HG03558 (cell line): ENCODE data around the gene SERHL2.
"Not testable (repeated sequence)": the region's sequence is repeated elsewhere in the genome, so short reads cannot be mapped to it uniquely, and the experiment has no call there.

ENCODE experiments used
- ATAC-seq: cut with Tn5 transposase; IDR thresholded peaks from one replicate; pipeline ENCODE4 v1.9.1; 2021; ENCODE audit warnings: moderate number of reproducible peaks; ENCODE audit not compliant: unreplicated experiment; ENCODE audit errors: extremely low read depth

SERHL2 gene

DNA sequence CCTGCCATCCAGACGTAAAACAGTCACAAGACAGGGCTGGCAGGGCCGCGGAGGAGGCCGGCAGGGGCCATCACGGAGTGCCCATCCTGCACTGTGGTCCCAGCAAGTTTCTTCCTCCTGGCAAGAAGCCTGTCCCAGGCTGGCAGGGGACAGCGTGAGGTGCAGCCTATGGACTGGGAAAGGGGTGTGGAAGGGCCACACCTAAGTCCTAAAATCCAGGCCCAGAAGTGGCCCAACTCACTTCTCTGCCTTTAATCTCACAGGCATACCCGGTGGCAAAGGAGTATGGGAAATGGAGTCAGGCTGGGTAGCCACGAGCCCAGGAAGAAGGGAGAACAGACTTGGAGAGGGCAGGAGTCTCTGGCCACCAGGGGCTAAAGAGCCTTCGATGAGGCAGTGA lies 16.8 kb downstream of the SERHL2 start:
- ATAC-seq, result not testable (repeated sequence)

DNA sequence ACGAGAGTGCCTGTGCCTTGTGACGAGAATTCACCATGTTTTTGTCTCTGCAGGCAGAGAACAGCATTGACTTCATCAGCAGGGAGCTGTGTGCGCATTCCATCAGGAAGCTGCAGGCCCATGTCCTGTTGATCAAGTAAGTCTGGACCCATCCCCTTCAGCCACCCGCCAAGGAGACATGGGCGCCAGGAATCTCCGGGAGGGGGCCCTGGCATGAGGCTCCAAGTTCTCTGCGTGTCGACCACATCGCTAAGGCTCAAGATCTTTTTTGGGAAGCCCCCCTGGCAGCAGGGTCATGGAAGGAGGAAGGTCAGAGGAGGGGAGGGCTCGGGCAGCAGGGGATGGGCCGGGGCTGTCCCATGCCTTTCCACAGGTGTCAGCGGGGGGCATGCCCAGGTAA lies 17.3 kb downstream of the SERHL2 start:
- ATAC-seq, result not testable (repeated sequence)

DNA sequence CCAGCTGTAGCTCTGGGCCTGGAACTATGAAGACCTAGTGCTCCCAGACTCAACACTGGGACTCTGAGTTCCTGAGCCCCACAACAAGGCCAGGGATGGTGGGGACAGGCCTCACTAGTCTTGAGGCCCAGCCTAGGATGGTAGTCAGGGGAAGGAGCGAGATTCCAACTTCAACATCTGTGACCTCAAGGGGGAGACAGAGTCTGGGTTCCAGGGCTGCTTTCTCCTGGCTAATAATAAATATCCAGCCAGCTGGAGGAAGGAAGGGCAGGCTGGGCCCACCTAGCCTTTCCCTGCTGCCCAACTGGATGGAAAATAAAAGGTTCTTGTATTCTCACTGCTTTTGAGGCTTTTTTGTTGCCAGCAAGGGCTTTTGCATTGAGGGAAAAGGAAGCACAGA lies 20.3 kb downstream of the SERHL2 start:
- not testable (repeated sequence) for ATAC-seq

DNA sequence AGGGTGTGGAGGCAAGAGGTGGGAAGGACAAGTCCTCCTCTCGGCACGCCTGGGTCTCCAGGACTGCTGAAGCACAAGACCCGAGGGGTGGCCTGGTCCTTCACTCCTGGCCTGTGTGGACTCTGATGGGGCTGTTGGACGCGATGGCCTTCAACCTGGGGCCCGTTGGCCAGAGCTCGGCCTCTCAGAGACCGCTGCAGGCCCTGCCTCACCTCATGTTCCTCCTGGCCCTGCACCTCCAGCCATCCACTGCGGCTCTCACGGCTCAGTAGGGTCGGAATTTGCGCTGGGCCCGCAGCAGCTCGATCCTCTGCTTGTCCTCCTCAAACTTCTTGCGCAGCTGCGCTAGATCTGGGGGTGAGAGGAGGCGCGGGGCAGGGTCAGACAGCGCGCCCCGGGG lies 20.7 kb downstream of the SERHL2 start:
- not testable (repeated sequence) for ATAC-seq

DNA sequence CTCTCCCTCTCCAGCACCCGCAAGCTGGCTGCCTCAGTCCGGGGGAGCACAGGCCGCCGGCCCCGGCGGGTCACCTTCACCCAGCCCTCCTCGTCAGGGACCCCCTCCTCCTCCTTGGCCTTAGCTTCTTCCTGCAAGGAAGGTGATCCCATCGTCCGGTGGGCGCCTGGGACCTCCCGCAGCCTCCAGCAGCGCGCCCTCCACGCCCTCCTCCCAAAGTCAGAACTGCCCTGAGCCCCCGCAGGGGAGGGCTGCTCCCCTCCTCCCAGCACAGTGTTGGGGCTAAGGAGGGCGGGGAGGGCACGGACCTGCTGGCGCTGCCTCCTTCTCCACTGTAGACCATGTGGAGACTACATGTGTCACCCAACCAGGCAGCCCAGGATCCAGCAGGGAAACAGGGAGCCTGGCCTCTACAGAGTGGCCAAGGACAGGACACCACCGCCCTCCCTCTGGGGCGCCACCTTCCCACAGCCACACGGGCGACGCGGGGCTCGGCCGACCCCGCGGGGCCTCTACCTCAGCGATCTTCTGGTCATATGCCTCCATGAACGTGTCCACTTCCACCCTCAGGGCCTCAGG lies 22.3 kb downstream of the SERHL2 start:
- not testable (repeated sequence) for ATAC-seq

DNA sequence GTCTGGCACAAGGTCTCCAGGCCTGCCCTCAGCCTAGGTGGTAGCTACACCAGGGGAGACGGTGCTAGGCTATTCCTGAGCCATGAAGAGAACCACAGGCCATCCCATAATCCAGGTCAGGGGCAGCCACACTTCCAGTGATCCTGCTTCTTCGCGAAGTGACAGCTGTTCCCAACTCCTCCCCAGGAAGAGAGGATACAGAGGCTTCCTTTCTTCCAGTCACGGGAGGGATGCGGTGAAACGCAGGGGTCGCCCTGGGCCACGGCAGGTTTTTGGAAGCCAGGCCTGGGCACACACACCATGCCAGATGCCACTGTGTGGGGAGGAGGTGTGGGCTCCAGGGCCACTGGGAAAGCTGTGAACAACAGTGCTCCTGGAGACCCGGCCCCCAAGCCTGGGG lies 23.4 kb downstream of the SERHL2 start:
- not testable (repeated sequence) for ATAC-seq

DNA sequence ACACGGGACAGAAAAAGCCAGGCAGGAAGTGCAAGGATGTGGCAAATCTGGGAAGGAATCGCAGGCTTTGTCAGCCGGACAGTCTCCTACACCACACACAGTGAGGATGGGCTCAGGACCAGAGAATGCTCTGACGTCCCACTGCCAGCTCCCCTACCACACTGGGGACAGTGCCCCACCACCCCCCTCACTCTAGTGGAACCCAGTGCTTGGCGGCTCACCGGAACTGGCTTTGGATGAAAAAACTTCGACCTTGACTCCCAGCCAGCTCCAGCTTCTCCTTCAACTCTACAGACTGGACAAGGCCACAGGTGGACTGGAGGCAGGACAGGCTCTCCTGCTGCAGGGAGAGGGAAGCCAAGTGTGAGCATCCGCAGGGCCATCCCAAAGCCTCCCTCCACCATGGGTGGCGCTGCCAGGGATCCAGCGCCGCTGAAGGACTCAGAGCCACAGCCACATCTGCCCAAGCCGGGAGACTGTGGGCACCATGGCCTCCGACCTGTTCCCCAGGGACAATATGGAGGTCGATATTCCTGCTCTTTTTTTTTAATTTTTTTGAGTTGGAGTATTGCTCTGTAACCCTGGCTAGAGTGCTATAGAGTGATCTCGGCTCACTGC lies 24.0 kb downstream of the SERHL2 start:
- ATAC-seq, result no peak

DNA sequence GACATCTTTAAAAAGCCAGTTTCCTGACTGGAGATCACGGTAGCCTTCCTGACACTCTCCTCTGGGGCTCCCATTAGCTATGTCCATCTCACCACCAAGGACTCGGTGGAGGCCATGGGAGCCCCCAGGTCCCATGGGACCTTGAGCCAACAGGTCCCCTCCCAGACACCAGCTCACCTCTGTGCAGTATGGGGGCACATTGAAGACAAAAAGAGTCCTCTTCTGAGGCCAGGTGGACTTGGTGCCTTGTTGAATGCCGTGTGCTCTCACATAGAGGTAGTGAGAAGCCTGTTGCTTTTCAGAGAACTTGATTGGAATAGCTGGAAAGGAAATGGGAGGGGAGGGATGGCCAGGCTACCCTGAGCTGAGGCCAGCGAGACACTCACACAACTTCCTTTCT lies 26.3 kb downstream of the SERHL2 start:
- not testable (repeated sequence) for ATAC-seq

DNA sequence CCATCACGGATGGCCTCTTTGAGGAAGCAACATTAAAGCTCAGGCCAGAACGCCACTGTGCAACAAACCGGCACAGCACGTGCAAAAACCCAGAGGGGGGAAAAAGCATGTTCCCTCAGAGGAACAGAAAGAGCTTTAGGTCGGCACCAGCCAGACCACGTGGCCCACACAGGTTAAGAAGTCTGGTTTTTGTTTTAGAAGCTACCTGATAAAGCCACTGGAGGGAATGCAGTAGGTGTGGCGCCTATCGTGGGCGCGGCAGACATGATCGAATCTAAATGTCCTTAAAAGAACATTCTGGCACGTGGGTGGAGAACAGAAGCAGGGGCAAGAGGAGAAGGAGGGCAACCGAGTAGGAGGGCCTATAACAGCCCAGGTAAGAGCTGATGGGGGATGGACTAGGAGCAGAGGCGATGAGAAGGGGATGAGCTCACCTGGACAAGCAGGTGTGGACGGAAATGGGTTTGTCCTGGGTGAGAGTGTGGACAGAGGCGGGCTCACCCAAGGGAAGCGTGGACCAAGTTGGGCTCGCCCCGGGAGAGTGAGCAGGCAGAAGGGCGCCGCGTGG lies 27.5 kb downstream of the SERHL2 start:
- ATAC-seq, result not testable (repeated sequence)

DNA sequence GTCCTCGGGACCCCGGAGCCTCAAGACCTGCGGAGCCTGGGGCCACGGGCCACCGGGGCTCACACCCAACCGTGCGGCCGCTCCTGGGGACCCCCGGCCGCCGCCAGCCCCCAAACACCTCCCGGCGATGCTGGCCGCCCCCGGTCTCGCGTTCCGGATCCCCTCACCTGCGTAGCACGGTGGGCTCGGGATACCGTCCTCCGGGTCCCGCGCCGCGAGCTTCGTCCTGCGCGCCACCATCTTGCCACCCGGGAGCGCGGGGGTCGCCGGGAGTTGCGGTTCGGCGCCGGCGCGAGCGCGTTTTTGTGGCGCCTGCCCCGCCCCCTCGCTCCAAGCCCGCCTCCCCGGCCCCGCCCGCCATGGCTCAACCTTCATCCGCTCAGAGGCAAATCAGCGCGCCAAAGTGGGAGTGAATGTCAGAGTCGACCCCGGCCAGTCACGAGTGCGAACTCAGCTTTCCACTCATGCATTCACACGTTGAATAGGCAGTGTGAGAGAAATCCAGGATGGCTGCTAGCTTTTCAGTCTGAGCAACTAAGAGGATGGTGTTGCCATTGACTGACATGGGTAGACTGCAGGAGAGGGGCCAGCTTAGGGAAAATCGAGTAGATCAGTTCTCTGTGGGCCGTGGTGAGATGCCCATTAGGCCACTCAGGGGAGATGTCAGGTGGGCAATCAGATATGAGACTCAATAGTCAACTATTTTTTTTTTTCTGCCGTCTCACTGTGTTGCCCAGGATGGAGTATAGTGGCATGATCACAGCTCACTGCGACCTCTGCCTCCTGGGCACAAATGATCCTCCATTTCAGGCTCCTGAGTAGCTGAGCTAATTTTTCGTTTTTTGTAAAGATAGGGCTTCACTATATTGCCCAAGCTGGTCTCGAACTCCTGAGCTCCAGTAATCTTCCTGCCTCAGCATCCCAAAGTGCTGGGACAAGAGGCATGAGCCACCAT lies 28.3 kb downstream of the SERHL2 start:
- ATAC-seq, result no peak

DNA sequence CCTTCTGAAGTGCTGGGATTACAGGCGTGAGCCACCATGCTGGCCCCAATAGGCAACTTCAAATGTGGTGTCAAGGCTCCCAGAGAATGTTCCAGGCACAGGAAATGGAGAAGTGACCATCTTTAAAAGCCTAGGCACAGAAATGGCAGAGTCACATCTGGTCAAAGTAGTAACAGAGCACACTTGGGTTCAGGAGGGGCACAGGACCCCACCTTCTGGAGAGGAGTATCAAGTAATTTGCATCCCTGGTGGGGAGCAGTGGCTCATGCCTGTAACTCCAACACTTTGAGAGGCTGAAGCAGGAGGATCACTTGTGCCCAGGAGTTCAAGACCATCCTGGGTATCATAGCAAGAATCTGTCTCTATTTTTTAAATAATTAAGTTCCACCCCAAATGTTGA lies 29.2 kb downstream of the SERHL2 start:
- ATAC-seq, result no peak

DNA sequence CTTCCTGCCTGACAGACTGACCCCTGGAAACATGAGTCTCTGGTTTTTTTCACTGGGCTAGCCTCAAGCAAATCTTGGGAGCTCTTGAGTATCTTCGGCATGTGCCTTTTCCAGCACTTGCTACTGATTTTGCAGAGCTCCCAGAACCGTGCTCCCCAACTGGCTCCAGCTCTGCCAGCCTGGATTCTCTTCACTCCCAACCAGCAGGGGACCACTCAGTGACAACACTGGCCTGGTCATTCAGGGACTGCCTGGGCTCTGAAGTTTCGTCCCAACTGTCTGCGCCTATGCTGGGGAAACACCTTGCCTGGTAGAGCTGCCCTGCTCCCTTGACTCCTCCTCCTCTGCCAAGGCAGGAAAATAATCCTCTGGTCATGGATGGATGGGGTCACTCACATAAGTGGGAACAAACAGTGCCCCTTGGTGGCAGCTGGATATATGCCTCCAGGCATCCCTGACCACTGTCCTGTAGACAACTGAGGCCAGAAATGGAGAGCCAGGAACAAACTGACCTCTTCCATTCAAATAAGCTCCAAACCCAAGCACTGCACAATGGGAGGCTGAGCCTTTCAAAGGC lies 30.7 kb downstream of the SERHL2 start:
- ATAC-seq, result no peak

DNA sequence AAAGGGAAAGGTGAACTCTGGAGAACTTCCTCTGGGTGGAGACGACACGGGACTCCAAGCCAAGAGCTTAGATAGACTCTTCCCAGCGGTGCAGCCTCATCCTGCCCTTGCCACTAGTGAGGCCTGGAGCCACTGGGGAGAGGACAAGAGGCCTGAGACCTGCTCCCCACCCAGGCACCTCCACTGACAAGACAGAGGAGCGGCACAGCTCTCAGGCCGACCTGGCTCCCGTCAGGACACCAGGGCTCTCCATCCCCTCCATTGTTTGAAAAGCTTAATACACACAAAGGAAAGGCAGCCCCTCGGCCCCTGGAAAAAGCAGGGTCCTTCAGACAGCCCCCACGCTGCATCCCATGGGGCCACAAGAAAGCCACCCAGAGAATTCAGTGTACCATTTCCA lies 31.3 kb downstream of the SERHL2 start:
- ATAC-seq, result no peak

DNA sequence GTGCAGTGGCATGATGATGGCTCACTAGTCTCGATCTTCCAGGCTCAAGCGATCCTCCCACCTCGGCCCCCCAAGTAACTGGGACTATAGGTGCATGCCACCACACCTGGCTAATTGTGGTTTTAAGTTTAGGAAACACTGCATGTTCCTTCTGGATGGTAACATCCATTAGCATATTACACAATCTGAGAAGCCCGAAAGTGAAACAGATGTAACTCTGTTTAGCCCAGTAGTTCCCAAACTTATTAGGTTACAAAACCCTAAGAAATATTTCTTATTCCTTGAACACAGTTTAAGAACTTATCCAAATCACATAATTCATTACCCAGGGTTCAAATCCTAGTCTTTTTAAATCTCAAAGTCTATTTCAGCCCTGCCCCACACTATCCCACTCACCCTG lies 32.6 kb downstream of the SERHL2 start:
- ATAC-seq, result no peak

DNA sequence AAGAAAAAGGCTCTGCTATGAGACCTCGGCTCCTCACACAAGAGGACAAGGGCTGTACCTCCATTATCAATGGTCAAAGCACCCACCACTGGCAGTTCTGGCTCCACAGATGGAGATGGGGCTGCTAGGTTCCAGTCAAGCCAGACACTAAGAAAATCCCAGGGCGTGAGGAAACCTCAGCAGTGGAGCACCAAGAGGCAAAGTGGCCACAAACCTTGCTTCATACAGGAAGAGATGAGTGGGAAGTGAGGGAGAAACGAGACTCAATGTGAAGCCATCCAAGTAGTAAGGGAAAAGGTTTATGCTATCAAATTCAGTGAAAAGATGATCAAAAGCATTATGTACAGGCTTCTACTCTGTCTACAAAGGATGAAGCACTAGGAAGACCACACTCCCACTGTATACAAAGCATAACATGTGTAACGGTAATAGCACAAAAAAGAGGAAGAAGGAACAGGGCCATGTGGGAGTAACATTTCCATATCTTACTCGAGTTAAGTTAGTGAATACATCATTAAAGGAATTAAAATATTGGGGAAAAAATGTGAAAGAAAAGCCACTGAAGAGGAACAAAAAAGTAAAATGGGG lies 33.9 kb downstream of the SERHL2 start:
- no peak for ATAC-seq

DNA sequence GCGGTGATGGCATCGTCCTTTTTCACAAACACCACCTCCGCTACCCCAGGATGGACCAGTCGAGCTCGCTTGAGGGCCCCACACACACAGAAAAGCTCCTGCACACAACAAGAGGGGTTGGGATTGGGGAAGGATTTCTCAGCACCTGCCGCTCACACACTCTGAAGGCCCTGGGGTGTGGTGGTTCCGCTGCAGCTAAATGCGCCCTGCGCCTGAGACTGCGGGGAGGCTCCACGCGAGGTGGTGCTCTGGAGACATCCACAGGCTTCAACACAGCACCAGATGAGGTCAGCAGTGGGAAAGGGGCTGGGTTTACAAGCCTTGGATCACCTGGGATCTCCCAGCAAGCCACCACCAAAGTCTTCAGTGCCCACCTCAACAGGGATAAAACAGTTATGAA lies 38.2 kb downstream of the SERHL2 start:
- ATAC-seq, result no peak

DNA sequence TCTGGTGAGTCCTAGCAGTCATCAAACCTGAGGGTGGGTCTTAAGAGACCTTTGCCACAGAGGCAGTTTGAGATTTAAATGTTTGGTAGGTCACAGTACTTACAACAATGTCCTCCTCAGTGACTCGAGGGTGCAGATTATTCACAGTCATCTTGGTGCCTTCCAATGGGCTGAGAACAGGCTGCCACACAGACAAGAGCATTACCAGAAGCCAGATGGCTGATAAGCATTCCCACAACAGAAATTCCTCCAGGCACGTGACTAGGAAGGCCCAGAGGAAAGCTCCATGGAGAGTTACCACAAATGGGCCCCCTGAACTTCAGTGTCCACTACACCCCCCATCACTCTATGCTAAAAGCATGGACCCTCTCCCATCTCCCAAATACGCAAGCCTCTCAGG lies 41.7 kb downstream of the SERHL2 start:
- no peak for ATAC-seq

DNA sequence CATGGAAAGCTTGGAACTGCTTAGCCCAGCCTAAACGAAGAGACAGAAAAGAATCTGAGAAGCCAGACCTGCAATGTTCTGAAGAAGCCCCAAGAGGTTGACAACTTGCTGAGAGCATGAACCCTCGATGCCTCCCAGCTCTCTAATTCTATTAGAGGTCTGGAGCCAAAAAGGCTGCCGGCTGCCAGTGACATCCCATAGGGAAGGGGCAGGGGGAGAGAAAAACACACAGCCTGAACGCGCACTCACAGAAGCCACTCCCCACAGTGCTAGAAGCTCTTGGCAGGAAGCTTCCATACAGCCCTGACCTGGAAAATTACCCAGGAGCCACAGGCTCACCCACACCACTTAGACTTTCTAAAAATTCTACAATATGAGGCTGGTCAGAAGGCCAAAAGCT lies 42.6 kb downstream of the SERHL2 start:
- ATAC-seq, result no peak

DNA sequence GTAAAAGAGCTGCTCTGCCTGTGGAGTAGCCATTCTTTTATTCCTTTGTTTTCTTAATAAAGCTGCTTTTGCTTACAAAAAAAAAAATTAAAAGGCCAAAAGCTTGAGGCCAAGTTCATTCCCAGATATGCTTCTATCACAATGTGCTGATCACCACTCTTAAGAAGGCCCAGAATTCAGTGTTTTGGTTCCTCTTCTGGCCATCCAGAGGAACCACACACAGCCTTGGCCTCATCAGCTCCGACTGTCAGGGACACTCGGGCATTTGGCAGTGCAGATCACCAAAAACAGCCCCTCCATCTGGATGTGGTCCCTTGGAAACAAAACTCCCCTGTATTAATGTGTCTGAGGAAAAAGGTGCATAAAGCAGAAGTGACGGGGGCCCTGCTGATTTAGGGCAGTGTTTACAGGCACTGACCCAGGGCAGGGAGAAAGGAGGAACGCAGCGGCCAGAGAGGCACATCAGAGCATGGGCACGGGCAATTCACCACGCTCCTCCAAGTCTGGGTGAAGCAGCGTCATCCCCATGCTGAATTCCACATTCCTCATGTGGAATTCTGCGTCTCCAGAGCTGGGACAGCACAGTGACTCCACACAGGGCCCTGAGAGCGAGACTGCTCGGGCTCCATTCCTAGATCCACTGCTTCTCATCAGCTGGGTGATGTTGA lies 43.2 kb downstream of the SERHL2 start:
- no peak for ATAC-seq
